Measurements from ENCODE around the gene MMP7.

Gene MMP7

GRCh38 chr11:102493524-102493923, 37.0 kb downstream of the MMP7 start:
- no peak for DNase-seq

- DNase-seq = no peak
These were observed 38.6 kb downstream of the MMP7 start for GRCh38 chr11:102491969-102492368.

- no peak for DNase-seq
These were observed 41.1 kb downstream of the MMP7 start for GRCh38 chr11:102489186-102490145.

GRCh38 chr11:102488208-102488607, 42.3 kb downstream of the MMP7 start:
- DNase-seq = no peak

- DNase-seq = no peak
These were observed 43.3 kb downstream of the MMP7 start for GRCh38 chr11:102487214-102487613.

GRCh38 chr11:102486584-102486983, 44.0 kb downstream of the MMP7 start:
- no peak for DNase-seq

GRCh38 chr11:102485095-102485722, 45.3 kb downstream of the MMP7 start:
- no peak for DNase-seq

- no peak for DNase-seq
These were observed 48.1 kb downstream of the MMP7 start for GRCh38 chr11:102482433-102482832.

GRCh38 chr11:102479733-102480132, 50.8 kb downstream of the MMP7 start:
- DNase-seq = no peak

GRCh38 chr11:102478673-102479299, 51.8 kb downstream of the MMP7 start:
- DNase-seq = no peak

GRCh38 chr11:102476812-102477211, 53.7 kb downstream of the MMP7 start:
- peak; percentile 12 for DNase-seq

- no peak for DNase-seq
These were observed 54.5 kb downstream of the MMP7 start for GRCh38 chr11:102476069-102476468.

- no peak for DNase-seq
These were observed 57.0 kb downstream of the MMP7 start for GRCh38 chr11:102473543-102473942.

- DNase-seq = no peak
These were observed 58.4 kb downstream of the MMP7 start for GRCh38 chr11:102472127-102472526.

GRCh38 chr11:102471474-102471873, 59.1 kb downstream of the MMP7 start:
- no peak for DNase-seq

Measured in NK-92 treated with Interleukin-12 subunit alpha and Interleukin-12 subunit beta, amount 100 ng/mL, for 24 hours (cell line).